ENCODE measurements around the gene ZFYVE26. TPM values are rescaled to one million over a fixed set of nuclear protein-coding genes. Genes with fewer than 3 reads are reported as not detected.
"Not testable (repeated sequence)": the region's sequence is repeated elsewhere in the genome, so short reads cannot be mapped to it uniquely, and the experiment has no call there.

The ZFYVE26 gene
- total RNA-seq, 1 donor from 2014 or later, result 42.9 TPM

DNA sequence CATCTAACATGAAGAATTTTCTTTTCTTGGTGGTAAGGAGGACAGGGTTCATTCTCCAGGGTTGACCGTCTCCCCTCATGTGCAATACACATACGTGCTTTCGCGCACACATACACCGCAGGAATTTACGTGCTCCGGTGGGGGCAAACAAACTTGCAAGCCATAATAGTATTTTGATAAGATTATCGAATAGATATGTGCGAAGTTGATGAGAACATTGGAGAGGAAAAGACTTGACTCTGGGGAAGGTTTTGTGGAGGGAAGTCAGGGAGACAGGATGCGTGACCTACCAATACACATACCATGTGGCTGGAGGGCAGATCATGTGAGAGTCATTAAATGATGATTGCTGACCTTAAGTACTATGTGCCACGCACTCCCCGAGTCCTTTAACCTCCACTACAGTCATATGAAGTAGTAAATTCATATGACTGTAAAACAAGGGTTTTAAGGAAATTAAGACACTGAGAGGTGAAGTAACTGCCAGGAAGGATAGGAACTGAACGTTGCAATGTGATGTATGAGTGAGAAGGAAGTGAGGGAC is 4.1 kb upstream of the ZFYVE26 start:
- H3K27ac ChIP-seq, result peak overlapping the region; percentile 65
- no peaks in the 10 kb centered on the region for H3K9me3 ChIP-seq
- no peaks in the 10 kb centered on the region for H3K36me3 ChIP-seq
- H3K27me3 ChIP-seq, result no peaks in the 10 kb centered on the region
- peaks cover 7% of the 10 kb centered on the region for H3K4me1 ChIP-seq
- H3K4me3 ChIP-seq, result peak overlapping the region; percentile 77
- TF ChIP-seq, protein P1, sequence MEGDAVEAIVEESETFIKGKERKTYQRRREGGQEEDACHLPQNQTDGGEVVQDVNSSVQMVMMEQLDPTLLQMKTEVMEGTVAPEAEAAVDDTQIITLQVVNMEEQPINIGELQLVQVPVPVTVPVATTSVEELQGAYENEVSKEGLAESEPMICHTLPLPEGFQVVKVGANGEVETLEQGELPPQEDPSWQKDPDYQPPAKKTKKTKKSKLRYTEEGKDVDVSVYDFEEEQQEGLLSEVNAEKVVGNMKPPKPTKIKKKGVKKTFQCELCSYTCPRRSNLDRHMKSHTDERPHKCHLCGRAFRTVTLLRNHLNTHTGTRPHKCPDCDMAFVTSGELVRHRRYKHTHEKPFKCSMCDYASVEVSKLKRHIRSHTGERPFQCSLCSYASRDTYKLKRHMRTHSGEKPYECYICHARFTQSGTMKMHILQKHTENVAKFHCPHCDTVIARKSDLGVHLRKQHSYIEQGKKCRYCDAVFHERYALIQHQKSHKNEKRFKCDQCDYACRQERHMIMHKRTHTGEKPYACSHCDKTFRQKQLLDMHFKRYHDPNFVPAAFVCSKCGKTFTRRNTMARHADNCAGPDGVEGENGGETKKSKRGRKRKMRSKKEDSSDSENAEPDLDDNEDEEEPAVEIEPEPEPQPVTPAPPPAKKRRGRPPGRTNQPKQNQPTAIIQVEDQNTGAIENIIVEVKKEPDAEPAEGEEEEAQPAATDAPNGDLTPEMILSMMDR (IDR thresholded peaks at IDR 0.05), result no peak
- intact Hi-C loops (cut with DNase I), result no loop called here
- ATAC-seq (peak; percentile 71), DNase-seq (no peak)

DNA sequence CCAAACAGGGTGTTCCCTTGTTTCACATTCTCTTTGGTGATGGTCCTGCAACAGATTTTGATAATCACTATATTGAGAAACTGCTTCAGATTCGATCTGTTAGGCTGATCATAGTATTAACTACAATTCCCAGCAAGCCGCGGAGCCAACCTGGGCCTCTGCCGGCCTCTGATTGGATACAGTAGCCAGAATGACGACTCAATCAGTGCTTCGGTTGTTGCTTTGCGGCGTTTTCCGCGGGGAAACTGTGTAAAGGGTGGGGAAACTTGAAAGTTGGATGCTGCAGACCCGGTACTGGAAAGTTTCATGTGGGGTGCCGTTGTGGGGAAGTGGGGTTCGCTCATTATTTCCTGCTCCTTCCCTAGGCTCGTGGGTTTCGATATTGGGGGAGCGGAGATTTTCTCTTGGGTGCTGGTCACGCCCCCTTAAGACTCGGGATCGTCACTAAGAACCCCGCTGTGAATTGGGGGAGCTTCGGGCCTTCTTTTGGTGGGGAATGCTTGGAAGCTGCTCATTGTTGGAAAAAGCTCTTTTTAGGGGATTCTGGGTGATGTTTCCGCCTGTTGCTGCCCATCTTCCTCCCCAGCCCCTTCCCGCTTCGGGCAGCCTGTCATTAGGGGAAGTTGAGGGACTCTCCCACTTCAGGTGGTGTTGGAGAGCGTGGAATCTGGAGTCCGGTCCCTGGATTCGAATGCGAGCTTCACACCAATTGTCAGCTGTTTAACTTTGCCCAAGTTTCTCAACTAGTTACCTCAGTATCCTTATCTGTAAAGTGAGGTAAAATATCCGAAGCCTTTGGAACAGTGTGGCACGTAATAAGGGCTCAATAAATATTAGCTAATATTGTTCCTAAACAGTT is 3.4 kb upstream of the ZFYVE26 start, which contains the start of gene RAD51B:
Gene RAD51B (plus strand): TSS at position 217 of the 859 bp plus-strand sequence.
- DNase-seq (peak; percentile 89), ATAC-seq (peak; percentile 85)
- intact Hi-C loops (cut with DNase I), result no loop called here
- H3K27ac ChIP-seq, result peak within 1 kb of the TSS; percentile 65
- H3K4me1 ChIP-seq, result peaks cover 14% of the 10 kb centered on the region
- H3K9me3 ChIP-seq, result no peaks in the 10 kb centered on the region
- H3K27me3 ChIP-seq, result no peaks in the 10 kb centered on the region
- H3K4me3 ChIP-seq, result peak within 1 kb of the TSS; percentile 77
- TF ChIP-seq, protein P1 (IDR thresholded peaks at IDR 0.05), result no peak
- no peaks in the 10 kb centered on the region for H3K36me3 ChIP-seq

DNA sequence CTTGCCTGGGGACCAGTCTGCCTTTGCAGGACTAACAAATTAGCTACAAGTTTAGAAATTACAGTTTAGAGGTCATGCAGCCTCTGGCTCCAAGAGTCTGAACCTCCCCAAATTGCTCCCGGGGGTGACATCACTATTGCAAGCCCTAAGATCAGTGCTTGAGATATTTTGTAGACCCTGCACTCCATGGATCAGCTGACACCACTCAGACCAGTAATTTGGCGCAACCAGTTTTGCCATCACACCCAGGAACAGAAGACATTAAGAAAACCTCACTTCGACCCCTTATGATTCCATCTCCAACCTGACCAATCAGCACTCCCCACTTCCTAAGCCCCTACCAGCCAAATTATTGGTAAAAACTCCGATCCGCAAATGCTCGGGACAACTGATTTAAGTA is 2.1 kb upstream of the ZFYVE26 start:
- H3K36me3 ChIP-seq; H3K27me3 ChIP-seq; H3K4me3 ChIP-seq; DNase-seq; intact Hi-C loops (cut with DNase I); ATAC-seq; H3K9me3 ChIP-seq; H3K27ac ChIP-seq: not testable (repeated sequence)
- H3K4me1 ChIP-seq, result peaks cover 17% of the 10 kb centered on the region

DNA sequence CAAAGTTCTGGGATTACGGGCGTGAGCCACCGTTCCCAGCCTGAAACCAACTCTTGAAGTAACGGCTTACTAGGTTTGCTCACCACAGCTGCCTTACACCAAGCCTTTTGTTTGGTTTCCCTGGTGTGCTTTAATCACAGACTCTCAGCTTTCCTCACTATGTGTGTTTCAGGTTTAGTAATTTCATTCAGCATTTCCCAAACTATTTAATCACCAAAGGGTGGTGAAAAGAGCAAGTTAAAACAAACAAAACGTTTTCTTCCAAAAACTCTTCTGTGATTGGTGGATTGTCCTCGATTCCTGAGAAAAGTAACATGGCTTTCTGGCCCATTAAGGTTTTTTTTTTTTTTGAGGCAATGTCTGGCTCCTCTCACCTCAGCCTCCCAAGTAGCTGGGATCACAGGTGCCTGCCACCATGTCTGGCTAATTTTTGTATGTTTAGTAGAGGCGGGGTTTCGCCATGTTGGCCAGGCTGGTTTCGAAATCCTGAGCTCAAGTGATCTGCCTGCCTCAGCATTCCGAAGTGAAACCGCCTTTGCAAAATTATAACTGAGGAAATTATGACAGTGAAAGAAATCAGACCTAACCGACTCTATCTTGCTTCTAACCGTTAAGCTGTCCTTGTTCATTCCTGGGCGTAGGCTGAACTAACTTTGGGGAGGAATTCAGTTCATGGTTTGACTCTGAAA is 1.5 kb upstream of the ZFYVE26 start:
- no peak overlapping the region for H3K27ac ChIP-seq
- intact Hi-C loops (cut with DNase I), result no loop called here

DNA sequence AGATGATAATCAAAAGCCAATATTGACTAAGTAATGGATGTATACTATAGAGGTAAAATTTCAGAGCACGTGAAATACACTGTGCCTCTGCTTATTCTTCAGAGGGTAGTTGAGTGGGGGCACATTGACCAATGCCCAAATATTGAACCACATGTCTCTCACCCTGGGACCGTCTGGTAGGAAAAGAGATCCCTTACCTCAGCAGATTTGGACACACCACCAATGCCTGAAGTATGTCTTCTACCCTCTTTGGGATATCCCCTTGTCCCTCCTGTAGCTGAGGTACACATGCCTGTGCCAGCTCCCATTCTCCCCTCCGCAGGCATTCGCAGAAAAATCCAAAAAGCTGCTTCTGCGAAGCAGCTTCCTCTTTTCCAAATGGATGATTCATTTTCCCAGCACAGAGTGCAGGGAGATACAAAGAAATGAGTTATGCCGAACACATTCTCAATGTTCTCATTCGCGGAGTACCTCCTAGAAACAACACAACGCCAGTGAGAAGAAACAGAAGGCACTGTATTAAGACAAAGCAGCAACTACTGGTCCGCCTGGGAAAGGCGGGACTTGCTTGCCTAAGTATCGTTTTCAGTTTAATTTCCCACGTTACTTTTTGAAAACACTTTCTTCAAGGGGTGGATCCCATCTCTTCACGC is 691 bp downstream of the ZFYVE26 start:
- Histone ChIP-seq H3K4me3 (peak overlapping the region; percentile 93), H3K9me3 (no peaks in the 10 kb centered on the region), H3K36me3 (peaks cover 35% of the 10 kb centered on the region), H3K4me1 (peaks cover 13% of the 10 kb centered on the region), H3K27me3 (no peaks in the 10 kb centered on the region), H3K27ac (peak overlapping the region; percentile 89)
- DNase-seq, result no peak
- intact Hi-C loops (cut with DNase I), result no loop called here
- TF ChIP-seq, protein P1 (IDR thresholded peaks at IDR 0.05), result no peak
- ATAC-seq, result no peak

More for the DNA sequence above, 1.5 kb upstream of the ZFYVE26 start:
- Histone ChIP-seq H3K36me3 (peaks cover 13% of the 10 kb centered on the region), H3K4me1 (peaks cover 17% of the 10 kb centered on the region), H3K9me3 (no peaks in the 10 kb centered on the region), H3K4me3 (no peak overlapping the region), H3K27me3 (no peaks in the 10 kb centered on the region)
- TF ChIP-seq, protein P1 (IDR thresholded peaks at IDR 0.05), result no peak
- no peak for ATAC-seq
- DNase-seq, result no peak

Data from upper lobe of right lung (tissue), 1 donor.